B cell (primary cell): ENCODE results near the gene MAGI2.

ENCODE experiments used
- EZH2 ChIP-seq: IDR thresholded peaks from 2 replicates; pipeline ENCODE4 v1.6.1; 2012; ENCODE audit warnings: borderline replicate concordance, low read depth, mild to moderate bottlenecking, moderate library complexity, low read length; ENCODE audit not compliant: insufficient read depth, poor library complexity, severe bottlenecking
- TF ChIP-seq, protein P1 (sequence below): fragments of 200-600 bp; IDR thresholded peaks from one replicate; pipeline ENCODE4 v1.8.0; 2022; ENCODE audit warnings: antibody characterized with exemption, mild to moderate bottlenecking

DNA sequence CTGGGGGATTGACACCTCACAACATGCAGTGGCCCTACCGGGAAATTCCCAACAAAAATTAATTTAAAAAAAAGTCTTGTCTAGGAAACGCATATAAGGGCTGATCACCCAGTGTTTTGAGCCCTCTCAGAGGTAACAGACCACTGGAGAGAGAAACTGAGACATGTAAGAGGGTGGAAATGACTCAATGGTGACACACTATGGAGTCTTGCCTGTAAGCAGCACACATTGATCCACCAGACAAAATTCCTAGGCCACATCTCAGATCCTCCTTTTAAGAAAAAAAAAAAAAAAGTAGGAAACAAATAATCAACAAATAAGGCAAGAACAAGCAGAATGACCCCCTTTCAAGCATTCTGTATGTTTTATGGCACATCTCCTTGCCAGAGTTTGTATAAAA, 296.2 kb downstream of the MAGI2 start:
- TF ChIP-seq, protein P1, sequence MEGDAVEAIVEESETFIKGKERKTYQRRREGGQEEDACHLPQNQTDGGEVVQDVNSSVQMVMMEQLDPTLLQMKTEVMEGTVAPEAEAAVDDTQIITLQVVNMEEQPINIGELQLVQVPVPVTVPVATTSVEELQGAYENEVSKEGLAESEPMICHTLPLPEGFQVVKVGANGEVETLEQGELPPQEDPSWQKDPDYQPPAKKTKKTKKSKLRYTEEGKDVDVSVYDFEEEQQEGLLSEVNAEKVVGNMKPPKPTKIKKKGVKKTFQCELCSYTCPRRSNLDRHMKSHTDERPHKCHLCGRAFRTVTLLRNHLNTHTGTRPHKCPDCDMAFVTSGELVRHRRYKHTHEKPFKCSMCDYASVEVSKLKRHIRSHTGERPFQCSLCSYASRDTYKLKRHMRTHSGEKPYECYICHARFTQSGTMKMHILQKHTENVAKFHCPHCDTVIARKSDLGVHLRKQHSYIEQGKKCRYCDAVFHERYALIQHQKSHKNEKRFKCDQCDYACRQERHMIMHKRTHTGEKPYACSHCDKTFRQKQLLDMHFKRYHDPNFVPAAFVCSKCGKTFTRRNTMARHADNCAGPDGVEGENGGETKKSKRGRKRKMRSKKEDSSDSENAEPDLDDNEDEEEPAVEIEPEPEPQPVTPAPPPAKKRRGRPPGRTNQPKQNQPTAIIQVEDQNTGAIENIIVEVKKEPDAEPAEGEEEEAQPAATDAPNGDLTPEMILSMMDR: no peak
- TF ChIP-seq EZH2: no peak
